ENCODE results near the gene ADAM8. TPM values are rescaled to one million over a fixed set of nuclear protein-coding genes. Genes with fewer than 3 reads are reported as not detected.

Gene ADAM8
- total and polyA plus RNA-seq, 9 donors = 0.48 to 5.9 (median 3.4) TPM

- Histone ChIP-seq H3K9me3 (no peaks in the 10 kb centered on the region), H3K27me3 (no peaks in the 10 kb centered on the region), H3K4me1 (ENCODE audit: insufficient read depth) (no peaks in the 10 kb centered on the region), H3K27ac (no peak overlapping the region), H3K4me3 (no peak overlapping the region), H3K36me3 (no peaks in the 10 kb centered on the region)
- WGBS, 3 donors = 87 to 92% (median 91%) methylated on average over 10 of the region's 10 CpGs
- no peak for TF ChIP-seq CTCF (IDR thresholded peaks at IDR 0.05)
- no peak for DNase-seq
- intact Hi-C loops (cut with DNase I) = no loop called here
Measured at GRCh38 chr10:133297504-133297903, 20.8 kb upstream of the ADAM8 start.

- Histone ChIP-seq H3K27me3 (no peaks in the 10 kb centered on the region), H3K4me1 (ENCODE audit: insufficient read depth) (no peaks in the 10 kb centered on the region), H3K9me3 (no peaks in the 10 kb centered on the region), H3K27ac (no peak overlapping the region), H3K36me3 (no peaks in the 10 kb centered on the region), H3K4me3 (no peak overlapping the region)
- DNase-seq = no peak
- TF ChIP-seq POLR2A (IDR thresholded peaks at IDR 0.05) (no peak), CTCF (IDR thresholded peaks at IDR 0.05) (no peak), EP300 (IDR thresholded peaks at IDR 0.05) (no peak)
- 87 to 90% (median 87%) methylated on average over 42 of the region's 42 CpGs for WGBS, 3 donors
- intact Hi-C loops (cut with DNase I) = no loop called here
Measured at GRCh38 chr10:133295426-133296320, 19.0 kb upstream of the ADAM8 start.

GRCh38 chr10:133294189-133294588 is 17.5 kb upstream of the ADAM8 start:
- no peaks in the 10 kb centered on the region for H3K27me3 ChIP-seq
- H3K4me3 ChIP-seq = no peak overlapping the region
- 86 to 91% (median 88%) methylated on average over 15 of the region's 15 CpGs for WGBS, 3 donors
- no peak for DNase-seq
- H3K36me3 ChIP-seq = no peaks in the 10 kb centered on the region
- intact Hi-C loops (cut with DNase I) = no loop called here
- H3K27ac ChIP-seq = no peak overlapping the region
- TF ChIP-seq POLR2A (IDR thresholded peaks at IDR 0.05) = no peak
- TF ChIP-seq EP300 (IDR thresholded peaks at IDR 0.05) = no peak
- TF ChIP-seq CTCF (IDR thresholded peaks at IDR 0.05) = no peak
- no peaks in the 10 kb centered on the region for H3K4me1 ChIP-seq (ENCODE audit: insufficient read depth)
- H3K9me3 ChIP-seq = no peaks in the 10 kb centered on the region

- Histone ChIP-seq H3K4me3 (no peak overlapping the region), H3K4me1 (ENCODE audit: insufficient read depth) (no peaks in the 10 kb centered on the region), H3K27ac (no peak overlapping the region), H3K9me3 (no peaks in the 10 kb centered on the region), H3K36me3 (no peaks in the 10 kb centered on the region), H3K27me3 (no peaks in the 10 kb centered on the region)
- intact Hi-C loops (cut with DNase I) = no loop called here
- TF ChIP-seq EP300 (IDR thresholded peaks at IDR 0.05) (no peak), POLR2A (IDR thresholded peaks at IDR 0.05) (no peak), CTCF (IDR thresholded peaks at IDR 0.05) (no peak)
- WGBS, 3 donors = 88 to 93% (median 92%) methylated on average over 10 of the region's 10 CpGs
- no peak for DNase-seq
Measured at GRCh38 chr10:133293810-133294119, 17.1 kb upstream of the ADAM8 start.
